ENCODE results near the gene DNAH14. TPM values are rescaled to one million over a fixed set of nuclear protein-coding genes. Genes with fewer than 3 reads are reported as not detected.

The DNAH14 gene
- total and polyA plus RNA-seq, 9 of the 15 experiments (the other 6 are each of a cell fraction or from before 2014, with no cell fraction given): 58.4 to 142 (median 98.4) TPM

DNA sequence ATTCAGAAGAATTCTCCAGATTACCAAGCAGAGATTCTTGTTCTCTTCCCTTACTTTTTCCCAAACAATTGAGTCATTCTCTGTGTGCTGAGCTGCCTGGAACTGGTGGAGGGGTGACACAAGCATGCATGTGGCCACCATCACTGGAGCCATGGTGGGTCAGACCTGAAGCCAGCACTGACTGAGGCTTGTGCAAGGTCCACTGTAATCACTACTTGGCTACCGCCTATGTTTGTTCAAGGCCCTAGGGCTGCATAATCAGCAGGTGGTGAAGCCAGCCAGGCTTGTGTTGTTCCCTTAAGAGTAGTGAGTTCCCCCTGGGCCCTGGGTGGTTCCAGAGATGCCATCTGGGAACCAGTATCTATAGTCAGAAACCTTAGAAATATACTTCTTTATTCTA, 183.8 kb downstream of the DNAH14 start:
- no TSS peak for BruUV-seq (replicated peaks)
- Histone ChIP-seq H3K9me1 (ENCODE audit: control insufficient read depth, insufficient read depth, low read length) (no peaks in the 10 kb centered on the region), H2AFZ (ENCODE audit: low read depth, low read length) (no peak overlapping the region), H3K36me3 (ENCODE audit: control insufficient read depth, insufficient read depth, low read length) (no peaks in the 10 kb centered on the region), H3K4me1 (replicated peaks in 1 of 2; ENCODE audit: control insufficient read depth in 2 of 2, insufficient read depth in 2 of 2, low read length in 2 of 2) (no peaks in the 10 kb centered on the region), H3K9ac (ENCODE audit: insufficient read depth in 1 of 2, low read depth in 2 of 2, low read length in 2 of 2) (no peak overlapping the region), H3K79me2 (ENCODE audit: control insufficient read depth, insufficient read depth, low read length) (no peaks in the 10 kb centered on the region), H4K20me1 (replicated peaks; ENCODE audit: control insufficient read depth, insufficient read depth, low read length) (no peaks in the 10 kb centered on the region), H3K4me2 (ENCODE audit: insufficient read depth, low read length) (no peak overlapping the region), H3K27ac (ENCODE audit: extremely low read depth, low read depth, low read length) (no peak overlapping the region), H3K4me3 (no peak overlapping the region), H3K27me3 (ENCODE audit: control insufficient read depth in 2 of 2, insufficient read depth in 2 of 2, low read length in 2 of 2) (no peaks in the 10 kb centered on the region), H3K9me3 (replicated peaks; ENCODE audit: control insufficient read depth, insufficient read depth, low read depth, low read length) (no peaks in the 10 kb centered on the region)
- ATAC-seq: no peak
- 0% methylated on average over 1 of the region's 1 CpG for WGBS (ENCODE audit: insufficient coverage, low coverage, missing lambda C conversion rate)
- no peak for FAIRE-seq
- CTCF ChIA-PET (ENCODE audit: low intra/inter-chr PET ratio): no interaction called here
- DNase-seq (ENCODE audit: extremely low read depth in 1 of 4, low spot score in 3 of 4): no peak
- POLR2A ChIA-PET: no interaction called here
- in situ Hi-C loops (cut with MboI): no loop called here
- intact Hi-C loops (cut with micrococcal nuclease): no loop called here
- TF ChIP-seq, protein P1, sequence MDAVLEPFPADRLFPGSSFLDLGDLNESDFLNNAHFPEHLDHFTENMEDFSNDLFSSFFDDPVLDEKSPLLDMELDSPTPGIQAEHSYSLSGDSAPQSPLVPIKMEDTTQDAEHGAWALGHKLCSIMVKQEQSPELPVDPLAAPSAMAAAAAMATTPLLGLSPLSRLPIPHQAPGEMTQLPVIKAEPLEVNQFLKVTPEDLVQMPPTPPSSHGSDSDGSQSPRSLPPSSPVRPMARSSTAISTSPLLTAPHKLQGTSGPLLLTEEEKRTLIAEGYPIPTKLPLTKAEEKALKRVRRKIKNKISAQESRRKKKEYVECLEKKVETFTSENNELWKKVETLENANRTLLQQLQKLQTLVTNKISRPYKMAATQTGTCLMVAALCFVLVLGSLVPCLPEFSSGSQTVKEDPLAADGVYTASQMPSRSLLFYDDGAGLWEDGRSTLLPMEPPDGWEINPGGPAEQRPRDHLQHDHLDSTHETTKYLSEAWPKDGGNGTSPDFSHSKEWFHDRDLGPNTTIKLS (IDR thresholded peaks at IDR 0.05; ENCODE audit: borderline replicate concordance, low read depth): no peak
- TF ChIP-seq TAF1 (IDR thresholded peaks at IDR 0.05; ENCODE audit: control insufficient read depth, extremely low read depth, insufficient read depth, low read length, severe bottlenecking): no peak
- TF ChIP-seq, protein P2, sequence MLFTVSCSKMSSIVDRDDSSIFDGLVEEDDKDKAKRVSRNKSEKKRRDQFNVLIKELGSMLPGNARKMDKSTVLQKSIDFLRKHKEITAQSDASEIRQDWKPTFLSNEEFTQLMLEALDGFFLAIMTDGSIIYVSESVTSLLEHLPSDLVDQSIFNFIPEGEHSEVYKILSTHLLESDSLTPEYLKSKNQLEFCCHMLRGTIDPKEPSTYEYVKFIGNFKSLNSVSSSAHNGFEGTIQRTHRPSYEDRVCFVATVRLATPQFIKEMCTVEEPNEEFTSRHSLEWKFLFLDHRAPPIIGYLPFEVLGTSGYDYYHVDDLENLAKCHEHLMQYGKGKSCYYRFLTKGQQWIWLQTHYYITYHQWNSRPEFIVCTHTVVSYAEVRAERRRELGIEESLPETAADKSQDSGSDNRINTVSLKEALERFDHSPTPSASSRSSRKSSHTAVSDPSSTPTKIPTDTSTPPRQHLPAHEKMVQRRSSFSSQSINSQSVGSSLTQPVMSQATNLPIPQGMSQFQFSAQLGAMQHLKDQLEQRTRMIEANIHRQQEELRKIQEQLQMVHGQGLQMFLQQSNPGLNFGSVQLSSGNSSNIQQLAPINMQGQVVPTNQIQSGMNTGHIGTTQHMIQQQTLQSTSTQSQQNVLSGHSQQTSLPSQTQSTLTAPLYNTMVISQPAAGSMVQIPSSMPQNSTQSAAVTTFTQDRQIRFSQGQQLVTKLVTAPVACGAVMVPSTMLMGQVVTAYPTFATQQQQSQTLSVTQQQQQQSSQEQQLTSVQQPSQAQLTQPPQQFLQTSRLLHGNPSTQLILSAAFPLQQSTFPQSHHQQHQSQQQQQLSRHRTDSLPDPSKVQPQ (CRISPR knock-in tag; IDR thresholded peaks at IDR 0.05; ENCODE audit: borderline replicate concordance): no peak
- no peak for TF ChIP-seq ZNF436 (CRISPR knock-in tag; IDR thresholded peaks at IDR 0.05)
- TF ChIP-seq, protein P3, sequence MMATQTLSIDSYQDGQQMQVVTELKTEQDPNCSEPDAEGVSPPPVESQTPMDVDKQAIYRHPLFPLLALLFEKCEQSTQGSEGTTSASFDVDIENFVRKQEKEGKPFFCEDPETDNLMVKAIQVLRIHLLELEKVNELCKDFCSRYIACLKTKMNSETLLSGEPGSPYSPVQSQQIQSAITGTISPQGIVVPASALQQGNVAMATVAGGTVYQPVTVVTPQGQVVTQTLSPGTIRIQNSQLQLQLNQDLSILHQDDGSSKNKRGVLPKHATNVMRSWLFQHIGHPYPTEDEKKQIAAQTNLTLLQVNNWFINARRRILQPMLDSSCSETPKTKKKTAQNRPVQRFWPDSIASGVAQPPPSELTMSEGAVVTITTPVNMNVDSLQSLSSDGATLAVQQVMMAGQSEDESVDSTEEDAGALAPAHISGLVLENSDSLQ (IDR thresholded peaks at IDR 0.05): no peak
- TF ChIP-seq, protein P4, sequence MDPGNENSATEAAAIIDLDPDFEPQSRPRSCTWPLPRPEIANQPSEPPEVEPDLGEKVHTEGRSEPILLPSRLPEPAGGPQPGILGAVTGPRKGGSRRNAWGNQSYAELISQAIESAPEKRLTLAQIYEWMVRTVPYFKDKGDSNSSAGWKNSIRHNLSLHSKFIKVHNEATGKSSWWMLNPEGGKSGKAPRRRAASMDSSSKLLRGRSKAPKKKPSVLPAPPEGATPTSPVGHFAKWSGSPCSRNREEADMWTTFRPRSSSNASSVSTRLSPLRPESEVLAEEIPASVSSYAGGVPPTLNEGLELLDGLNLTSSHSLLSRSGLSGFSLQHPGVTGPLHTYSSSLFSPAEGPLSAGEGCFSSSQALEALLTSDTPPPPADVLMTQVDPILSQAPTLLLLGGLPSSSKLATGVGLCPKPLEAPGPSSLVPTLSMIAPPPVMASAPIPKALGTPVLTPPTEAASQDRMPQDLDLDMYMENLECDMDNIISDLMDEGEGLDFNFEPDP (CRISPR knock-in tag; IDR thresholded peaks at IDR 0.05): no peak
- no peak for TF ChIP-seq SLC30A9 (CRISPR knock-in tag; IDR thresholded peaks at IDR 0.05)
- no peak for TF ChIP-seq FOXJ2 (tag; IDR thresholded peaks at IDR 0.05)
- TF ChIP-seq ZNF77 (CRISPR knock-in tag; IDR thresholded peaks at IDR 0.05): no peak
- no peak for TF ChIP-seq SRSF9 (IDR thresholded peaks at IDR 0.05; ENCODE audit: borderline replicate concordance, low read depth, low read length)
- TF ChIP-seq, protein P5, sequence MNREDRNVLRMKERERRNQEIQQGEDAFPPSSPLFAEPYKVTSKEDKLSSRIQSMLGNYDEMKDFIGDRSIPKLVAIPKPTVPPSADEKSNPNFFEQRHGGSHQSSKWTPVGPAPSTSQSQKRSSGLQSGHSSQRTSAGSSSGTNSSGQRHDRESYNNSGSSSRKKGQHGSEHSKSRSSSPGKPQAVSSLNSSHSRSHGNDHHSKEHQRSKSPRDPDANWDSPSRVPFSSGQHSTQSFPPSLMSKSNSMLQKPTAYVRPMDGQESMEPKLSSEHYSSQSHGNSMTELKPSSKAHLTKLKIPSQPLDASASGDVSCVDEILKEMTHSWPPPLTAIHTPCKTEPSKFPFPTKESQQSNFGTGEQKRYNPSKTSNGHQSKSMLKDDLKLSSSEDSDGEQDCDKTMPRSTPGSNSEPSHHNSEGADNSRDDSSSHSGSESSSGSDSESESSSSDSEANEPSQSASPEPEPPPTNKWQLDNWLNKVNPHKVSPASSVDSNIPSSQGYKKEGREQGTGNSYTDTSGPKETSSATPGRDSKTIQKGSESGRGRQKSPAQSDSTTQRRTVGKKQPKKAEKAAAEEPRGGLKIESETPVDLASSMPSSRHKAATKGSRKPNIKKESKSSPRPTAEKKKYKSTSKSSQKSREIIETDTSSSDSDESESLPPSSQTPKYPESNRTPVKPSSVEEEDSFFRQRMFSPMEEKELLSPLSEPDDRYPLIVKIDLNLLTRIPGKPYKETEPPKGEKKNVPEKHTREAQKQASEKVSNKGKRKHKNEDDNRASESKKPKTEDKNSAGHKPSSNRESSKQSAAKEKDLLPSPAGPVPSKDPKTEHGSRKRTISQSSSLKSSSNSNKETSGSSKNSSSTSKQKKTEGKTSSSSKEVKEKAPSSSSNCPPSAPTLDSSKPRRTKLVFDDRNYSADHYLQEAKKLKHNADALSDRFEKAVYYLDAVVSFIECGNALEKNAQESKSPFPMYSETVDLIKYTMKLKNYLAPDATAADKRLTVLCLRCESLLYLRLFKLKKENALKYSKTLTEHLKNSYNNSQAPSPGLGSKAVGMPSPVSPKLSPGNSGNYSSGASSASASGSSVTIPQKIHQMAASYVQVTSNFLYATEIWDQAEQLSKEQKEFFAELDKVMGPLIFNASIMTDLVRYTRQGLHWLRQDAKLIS (CRISPR knock-in tag; IDR thresholded peaks at IDR 0.05): no peak

Data from K562 (cell line).